ENCODE results near the gene TPRG1.
A peak's percentile ranks its signal among the peaks of the same experiment; 100 is the strongest.

TPRG1 gene

DNA sequence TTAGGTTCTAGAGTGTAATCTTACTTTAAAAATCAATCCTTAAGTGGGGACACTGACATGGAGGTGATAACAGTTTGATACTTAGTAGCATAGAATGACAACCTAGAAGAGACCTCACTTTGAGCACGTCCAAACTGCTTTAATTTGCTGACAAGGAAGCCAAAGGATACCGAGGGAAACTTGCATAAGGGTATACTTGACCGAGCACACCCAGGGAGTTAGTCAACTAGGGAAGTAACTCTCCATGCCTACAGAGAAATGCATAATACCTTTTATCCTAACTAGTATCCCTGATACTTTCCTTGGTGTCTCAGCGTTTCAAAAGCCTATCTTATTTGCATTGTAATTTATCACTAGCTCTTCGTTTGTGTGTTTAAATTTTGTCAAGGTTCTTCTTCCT, 5.5 kb upstream of the TPRG1 start:
- no peak for DNase-seq (ENCODE audit: low read depth, low spot score)

DNA sequence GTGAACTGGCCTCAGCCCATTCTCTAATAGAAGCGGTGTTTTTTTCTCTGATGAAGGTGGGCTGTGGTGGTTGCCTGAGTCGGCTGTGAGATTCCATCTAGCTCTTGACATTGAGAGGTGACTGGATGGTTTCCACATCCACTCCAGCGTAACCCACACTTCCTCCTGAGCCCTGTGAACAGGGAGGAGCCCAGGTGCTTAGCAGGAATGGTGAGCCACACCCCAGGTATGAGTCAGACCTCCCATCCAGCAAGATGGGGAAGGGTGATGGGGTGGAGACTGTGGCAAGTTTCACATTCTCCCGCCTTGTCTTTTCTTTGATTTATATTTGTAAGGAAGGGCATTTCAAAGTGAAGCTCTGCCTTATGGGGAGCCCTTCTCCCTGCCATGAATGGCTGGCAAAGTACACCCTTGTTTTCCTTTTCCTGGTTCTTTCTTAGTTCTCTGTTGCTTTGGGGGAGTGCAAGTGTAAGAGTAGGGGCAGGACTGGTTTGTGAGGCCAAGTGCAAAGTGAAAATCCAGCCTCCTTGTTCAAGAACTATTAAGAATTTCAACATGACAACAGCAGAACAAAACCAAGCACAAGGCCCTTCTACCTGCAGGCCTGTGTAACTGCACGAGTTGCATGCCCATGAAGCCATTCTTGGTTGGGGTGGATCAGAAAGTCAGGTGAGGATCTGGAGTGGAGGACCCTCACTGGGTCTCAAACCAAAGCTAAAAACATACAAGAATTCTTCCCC, 4.6 kb upstream of the TPRG1 start:
- DNase-seq (ENCODE audit: low read depth, low spot score) = no peak

DNA sequence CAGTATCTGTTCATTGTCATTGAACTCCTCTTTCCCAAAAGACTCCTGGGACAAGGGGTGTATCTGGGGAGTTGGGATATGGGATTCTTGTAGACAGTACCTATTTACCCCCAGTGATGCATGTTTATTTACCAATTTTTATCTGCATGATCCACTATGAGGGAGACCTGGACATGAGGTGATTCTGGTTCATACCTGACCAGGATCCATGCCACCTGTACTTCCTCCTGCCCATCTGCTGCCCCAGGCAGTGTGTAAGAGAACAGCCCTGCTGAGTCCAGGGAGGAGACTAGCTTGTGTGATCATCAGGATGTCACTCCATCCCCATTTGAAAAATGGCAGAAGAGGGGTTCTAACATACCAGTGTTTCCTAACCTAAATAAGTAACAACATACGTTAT, 3.1 kb upstream of the TPRG1 start:
- DNase-seq (ENCODE audit: low read depth, low spot score) = no peak

DNA sequence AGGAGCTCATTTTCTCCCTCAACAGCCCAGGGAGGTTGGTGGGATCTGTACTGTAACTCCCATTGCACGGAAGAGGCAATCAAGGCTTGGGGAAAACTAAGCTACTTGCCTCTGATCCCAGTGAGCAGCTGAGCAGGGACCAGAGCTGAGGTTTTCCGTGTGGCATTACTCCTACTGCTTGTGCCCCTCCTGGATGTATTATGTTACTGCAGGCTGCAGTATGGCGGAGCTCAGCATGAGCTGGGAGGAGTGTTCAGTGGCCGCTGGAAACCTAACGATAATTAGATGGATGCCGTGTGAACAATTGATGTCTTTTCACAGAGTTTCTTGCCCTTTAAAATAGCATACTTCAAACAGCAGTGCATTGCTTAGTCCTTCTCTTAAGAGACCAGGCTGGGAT, 2.0 kb upstream of the TPRG1 start:
- no peak for DNase-seq (ENCODE audit: low read depth, low spot score)

DNA sequence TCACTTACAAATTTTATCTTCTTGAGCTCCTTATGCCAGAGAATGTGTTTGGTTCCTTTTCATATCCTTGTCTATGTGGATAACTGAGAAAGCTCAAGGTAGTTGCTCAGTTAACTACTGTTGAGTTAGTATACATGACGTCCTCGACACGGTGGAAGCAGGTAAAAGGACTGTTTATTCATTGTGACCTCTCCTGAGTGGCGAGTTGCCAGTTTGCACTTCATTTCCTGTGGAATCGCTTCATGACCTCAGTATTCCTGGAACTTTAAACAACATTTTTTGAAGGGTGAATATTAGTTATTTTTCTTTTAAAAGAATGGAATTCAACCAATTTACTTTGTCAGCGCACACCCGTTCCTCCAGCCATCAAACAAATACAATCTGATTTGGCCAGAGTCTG, 1.2 kb upstream of the TPRG1 start:
- no peak for DNase-seq (ENCODE audit: low read depth, low spot score)

DNA sequence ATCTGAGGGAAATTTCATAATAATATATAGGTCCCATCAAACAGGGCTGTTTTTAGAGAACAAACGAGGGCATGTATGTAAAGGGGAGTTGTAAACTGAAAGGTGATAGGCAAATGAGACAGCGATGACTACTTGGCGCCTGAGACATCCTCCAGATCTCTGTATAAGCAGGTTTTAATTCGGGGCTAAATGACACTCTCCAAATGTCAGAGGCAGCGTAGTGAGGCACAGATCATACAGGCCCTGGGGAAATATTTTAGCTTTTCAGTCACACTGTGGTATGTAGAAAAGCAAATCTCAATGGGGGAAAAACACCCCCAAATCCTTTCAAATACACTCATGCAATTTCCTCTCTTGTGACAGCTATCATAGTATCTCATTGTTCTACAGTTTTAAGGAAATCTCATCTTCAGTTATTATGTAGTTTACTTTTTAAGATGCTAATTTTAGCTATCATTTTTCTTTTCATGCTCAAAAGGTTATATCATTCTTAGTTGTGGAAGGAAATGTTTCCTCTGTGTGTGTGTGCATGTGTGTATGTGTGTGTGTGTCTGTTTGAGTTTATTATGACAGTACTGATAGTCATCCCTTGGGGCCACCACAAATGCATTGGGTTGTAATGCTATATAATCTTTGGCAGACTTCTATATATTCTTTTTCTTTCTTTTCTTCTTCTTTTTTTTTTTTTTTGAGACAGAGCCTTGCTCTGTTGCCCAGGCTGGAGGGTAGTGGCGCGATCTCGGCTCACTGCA, 1.1 kb downstream of the TPRG1 start:
- no peak for DNase-seq (ENCODE audit: low read depth, low spot score)

DNA sequence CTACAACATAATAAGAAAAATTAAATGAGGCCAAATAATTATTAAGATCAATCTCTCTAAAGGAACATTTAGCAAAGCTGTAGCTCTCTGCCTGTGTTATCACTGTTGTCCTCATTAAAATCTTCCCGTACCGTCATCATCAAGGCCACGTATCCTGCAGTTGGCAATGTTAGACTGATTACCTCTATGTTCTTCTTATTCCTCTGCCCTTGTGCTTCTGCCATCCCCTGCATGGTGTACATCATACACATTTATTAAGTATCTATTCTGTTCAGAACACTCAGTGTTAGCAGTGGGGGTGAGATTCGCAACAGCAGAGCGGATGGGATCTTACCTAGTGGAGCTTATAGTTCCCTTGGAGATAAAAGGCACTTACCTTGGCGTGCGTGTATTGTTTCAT, 12.8 kb downstream of the TPRG1 start:
- no peak for DNase-seq (ENCODE audit: low read depth, low spot score)

DNA sequence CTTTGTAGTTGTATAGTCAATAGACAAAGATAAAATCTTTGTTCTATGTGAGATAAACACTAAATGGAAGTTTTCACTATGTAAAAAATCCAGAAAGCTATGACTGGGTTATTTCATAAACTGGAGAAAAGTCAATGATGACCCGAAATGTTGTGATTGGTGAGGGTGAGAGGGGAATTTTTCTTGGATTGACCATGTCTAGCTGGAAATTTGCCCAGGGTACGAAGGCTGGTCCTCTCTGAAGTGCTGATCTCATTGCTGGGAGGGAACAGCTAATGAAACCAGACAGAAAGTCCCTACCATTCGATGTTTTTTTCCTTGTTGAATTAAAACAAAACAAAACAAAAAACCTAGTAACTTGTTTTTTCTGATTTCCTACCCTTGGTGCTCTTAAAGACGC, 14.3 kb downstream of the TPRG1 start:
- DNase-seq (ENCODE audit: low read depth, low spot score) = peak; percentile 6

DNA sequence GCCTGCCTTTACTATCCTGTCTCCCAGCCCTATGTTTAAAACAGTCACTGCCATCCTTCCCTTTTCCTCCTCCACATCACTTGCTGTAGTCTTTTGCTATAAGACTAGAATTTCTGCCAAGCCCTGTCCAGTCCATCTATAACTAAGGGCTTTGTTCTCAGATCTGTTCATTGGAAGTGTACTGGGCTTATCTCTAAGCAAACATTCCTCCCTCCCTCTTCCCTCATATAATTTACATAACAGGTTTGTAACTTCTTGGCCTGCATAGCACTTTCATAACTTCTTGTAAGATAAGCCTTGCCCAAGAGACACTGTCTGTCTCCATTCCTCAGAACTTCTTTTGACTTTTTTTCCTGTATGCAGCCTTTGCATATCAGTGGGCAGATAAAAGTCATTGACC, 16.7 kb downstream of the TPRG1 start:
- no peak for DNase-seq (ENCODE audit: low read depth, low spot score)

DNA sequence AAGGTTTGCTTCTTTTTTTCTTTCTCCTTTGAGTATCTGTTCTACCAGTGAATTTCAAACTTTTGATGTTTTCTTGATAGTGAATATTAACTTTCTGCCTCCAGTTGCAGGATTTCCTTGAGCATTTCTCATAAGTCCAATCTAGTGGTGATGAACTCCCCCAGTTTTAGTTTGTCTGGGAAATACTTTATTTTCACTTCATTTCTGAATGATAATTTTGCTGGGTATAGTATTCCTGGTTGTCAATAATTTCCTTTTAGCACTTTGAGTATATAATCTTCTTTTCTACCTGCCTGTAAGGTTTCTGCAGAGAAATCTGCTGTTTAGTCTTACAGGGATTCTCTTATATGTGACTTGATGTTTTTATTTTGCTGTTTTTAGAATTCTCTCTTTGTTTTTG, 21.0 kb downstream of the TPRG1 start:
- no peak for DNase-seq (ENCODE audit: low read depth, low spot score)

DNA sequence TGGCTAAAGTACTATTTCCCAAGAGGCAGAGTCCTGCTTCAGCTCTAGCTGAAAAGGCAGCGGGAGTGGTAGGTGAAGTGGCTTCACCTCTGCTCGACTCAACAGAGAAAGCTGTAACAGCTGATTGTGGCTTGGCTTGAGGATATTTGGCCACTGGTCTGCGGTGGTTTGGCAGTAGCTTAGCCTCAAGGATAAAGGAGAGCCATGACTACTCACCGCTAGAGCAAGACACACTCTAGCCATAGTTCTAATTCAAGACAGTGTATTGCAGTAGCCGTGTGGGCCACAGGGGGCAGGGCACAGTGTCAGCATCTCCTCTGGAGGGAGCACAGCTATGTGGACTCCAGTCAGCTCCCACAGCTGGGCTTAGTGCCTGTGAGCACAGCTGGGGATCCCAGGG, 23.5 kb downstream of the TPRG1 start:
- DNase-seq (ENCODE audit: low read depth, low spot score) = no peak

DNA sequence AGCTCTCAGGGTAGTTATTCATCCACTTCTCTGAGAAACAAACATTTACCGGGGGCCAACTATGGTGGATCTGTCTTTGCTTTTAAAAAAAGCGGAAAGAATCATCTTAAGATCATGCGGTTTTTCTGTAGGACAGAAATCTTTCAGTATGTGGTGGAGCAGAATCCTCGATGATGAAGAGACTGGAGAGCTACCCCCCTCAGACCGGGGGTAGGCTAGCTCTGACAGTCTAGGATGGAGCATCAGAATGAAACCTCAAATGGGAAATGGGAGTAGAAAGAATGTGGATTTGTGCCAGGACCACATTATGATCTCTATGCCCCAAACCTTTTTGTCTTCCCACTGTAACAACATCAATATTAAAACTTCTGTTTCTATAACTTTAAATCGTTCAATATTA, 30.3 kb downstream of the TPRG1 start:
- no peak for DNase-seq (ENCODE audit: low read depth, low spot score)

DNA sequence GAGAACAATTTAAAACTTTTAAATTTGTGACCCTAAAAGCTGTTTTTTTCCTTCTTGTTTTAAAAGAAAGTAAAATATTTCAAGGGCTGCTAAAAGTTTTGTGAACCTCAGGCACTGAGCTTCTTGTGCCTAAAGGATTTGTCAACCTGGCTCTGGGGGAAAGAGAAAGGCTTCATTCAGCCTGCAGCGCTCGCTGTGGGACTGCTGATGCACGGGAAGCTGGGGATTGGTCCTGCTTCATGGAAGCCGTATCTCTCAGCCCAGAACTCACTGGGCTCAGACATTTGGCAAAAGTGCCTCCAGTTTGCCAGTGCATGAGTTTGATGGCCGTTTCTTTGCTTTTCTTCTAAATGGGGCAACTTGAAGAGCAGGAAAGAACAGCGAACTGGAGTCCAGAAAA, 30.8 kb downstream of the TPRG1 start:
- DNase-seq (ENCODE audit: low read depth, low spot score) = no peak

DNA sequence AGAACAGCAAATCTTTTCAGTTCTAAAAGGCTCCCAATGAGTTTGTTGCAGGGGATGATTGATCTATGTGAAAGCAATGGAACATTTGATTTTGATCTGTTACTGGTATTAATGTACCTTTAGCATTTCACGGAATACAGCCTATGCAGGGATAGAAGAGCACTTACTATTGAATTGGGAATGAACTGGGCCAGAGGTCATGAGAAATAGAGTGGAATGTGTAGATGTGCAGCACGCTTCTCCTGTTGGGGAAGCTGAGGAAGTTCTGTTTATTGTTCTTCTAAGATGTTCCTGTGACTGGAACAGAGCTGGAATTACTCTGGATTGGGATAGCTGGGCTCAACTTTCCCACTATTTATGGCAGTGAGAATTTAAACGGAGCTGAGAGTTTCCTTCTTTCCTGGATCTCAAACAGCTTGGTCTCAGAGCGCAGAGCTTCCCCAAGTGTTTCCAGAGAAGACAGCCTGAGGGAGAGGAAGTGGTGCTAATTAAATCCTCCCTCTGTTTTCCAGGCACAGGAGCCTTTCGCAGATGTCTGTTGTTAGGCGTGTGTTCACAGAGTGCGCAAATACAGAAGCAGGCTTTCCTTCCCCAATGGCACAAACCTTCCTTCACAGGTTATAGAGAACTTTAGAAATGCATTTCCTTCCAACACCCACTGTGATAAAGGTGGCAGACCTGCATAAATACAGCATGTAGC, 32.5 kb downstream of the TPRG1 start:
- DNase-seq (ENCODE audit: low read depth, low spot score) = no peak

DNA sequence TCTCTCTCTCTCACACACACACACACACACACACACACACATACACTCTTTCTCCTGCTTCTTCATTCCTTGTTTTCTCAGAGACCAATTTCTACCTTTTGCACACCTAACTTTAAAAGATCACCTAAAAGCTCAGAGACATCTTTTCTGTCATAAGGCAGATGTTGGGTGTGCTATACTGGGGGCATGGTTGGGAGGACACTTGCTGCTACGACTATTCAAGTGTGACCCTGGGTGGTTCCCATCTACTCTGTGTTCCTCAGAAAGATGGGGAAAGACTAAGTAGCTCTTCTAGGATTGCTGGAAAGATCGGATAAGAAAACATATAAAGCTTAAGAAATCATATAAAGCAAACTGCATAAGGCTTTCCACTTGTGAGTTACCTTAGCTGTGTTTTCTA, 33.2 kb downstream of the TPRG1 start:
- no peak for DNase-seq (ENCODE audit: low read depth, low spot score)

DNA sequence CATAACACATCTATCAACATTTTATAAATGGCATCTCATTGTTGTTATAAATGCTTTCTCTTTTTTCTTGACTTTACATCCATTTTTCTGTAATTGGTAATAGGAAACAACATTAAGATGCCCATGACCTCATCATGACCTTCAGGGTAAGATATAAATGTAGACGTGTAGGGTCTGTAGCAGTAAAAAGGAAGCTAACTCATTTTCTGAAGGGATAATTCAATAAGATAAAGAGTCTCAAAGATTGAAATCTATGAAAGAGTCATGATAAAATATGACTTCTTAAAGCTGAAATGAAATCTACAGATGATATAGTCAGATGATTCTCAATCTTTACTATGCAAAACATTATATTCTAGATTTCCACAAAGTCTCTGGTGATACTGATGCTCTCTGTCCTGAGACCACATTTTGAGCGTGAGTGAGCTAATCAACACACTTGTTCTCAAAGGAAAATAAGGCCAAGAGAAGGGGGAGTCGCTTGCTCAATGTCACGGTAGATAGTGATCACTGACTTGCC, 38.5 kb downstream of the TPRG1 start:
- DNase-seq (ENCODE audit: low read depth, low spot score) = no peak

DNA sequence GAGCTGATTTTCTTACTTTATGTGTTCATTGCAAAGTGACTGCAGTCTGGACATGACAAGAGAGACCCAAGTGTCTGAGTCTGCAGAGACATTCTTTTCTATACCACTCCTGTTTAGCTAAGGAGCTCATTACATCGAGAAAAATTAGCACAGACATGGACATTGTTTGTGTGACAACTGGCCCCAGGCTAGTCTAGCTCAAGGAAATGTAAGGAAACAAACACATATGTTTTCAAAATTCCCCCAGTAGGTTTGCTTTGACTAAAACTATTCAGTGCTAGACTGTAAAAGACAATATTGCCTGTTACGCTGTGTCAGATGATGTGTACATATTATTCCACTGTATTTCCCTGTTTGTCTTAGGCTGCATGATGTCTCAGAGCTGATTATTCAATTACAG, 40.9 kb downstream of the TPRG1 start:
- DNase-seq (ENCODE audit: low read depth, low spot score) = no peak

DNA sequence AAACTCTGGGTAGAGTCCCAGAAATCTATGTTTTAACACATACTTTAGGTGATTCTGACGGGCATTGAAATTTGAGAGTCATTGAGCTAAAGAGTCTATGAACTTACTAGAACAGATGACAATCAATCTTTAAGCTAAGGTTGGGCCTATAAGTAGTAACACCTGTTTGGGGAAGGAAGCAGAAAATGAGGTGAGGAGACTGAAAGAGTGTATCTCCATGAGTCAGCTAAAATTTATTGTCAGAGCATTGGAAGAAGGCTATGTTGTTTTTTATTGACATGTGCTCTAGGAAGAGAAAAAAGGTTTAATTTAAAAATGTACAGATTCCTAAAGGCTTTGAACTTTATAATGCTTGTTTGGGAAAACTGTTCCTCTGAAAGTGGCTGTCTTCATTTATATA, 42.9 kb downstream of the TPRG1 start:
- no peak for DNase-seq (ENCODE audit: low read depth, low spot score)

DNA sequence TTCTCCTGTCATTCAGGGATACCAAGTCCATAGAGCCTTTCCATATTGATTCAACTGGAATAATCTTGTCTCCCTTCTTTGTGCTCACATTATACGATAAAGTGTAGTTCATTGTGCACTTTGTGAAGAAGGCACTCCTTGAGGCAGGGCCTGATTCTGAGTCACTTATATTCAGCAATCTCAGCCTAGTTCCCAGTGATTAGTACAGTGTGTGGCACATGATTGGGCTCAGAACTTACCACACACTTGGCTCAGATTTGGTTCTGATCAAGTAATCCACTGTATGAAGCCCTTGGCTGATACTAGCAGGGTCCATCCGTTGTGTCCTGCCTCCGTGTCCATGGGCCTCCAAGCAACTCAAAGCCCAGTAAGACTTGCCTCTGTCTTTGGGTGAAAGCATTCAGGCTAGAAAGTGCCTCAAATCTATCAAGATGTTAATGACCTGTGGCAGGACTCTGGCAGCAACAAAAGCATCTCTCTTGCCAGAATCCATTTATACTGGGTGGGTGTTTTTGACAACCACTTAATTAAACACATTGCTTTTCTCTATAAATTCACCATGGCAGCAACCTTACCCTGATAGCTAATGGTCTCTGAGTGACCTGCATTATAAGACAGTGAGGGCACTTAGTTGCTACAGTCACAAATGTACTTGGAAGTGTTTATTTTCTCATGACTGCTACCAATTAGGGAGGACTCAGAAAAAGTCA, 51.3 kb downstream of the TPRG1 start:
- DNase-seq (ENCODE audit: low read depth, low spot score) = no peak

DNA sequence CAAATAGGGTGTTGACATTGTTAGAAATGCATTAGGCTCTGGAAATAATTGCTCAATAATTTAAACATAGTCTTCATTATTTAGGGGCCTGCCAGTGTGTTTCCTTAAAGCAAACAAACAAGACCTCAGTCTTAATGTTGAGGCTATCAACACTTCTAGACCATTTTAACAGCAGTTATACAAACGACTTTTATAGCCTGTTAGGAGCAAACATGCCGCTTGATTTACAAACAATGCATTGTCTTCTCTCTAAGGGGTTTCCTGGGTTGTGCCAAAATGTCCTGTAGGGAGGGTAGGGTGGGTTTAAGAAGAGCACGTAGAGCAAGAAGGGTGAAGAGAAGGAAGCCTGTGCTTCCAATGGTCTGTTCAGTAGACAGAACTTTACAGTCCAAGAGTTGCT, 53.7 kb downstream of the TPRG1 start:
- no peak for DNase-seq (ENCODE audit: low read depth, low spot score)

DNA sequence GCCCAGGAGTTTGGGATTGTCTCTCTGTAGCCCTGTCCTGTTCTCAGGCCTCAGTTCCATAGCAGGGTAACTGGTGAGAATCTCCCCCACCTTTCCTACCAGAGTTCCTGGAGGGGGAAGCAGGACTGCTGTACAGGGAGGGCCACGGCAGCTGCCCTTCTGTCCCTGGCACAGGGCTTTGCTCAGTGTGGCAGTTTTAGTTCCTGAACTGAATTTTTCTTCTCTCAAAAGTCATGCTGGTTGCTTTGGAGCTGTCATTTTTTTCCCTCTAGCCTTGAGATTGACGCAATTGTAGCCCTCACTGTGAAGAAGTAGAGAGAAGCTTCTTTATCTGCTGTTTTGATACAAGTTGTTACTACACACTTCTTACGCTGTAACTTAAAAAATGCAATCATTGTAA, 55.5 kb downstream of the TPRG1 start:
- no peak for DNase-seq (ENCODE audit: low read depth, low spot score)

DNA sequence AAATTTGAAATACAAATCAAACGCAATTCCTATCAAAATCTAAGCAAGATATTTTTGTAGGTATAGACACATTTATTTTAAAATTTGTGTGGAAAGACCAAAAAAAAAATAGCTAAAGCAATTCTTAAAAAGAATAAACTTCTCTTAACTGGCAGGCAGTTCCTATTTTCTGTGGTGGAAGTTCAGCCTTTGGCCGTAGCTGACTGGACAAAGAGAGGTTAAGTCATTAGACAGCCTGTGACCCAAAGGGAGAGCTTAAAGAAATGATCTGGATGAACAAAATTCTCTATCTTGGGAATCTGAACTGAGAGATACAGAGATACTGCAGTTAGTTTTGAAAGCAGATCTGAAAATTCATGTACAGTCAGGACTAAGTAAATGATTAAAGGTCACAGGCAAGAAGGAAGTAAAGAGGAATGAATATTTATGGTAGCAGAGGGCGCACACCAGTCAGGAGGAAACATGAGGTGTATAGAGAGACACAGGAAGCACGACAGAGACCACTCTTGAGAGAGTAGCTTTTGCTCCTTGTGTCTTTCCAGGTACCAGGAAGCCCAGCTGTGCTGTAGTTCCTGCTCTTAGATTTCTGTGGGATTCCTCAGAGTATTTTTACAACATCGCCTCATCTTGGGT, 57.5 kb downstream of the TPRG1 start:
- DNase-seq (ENCODE audit: low read depth, low spot score) = no peak
